Effector memory CD8-positive, alpha-beta T cell (primary cell): ENCODE data around the gene JAKMIP2.
"Not testable (repeated sequence)": the region's sequence is repeated elsewhere in the genome, so short reads cannot be mapped to it uniquely, and the experiment has no call there.

ENCODE experiments used
- ATAC-seq: fragments of 150-1000 bp; cut with Tn5 transposase; replicated peaks from 2 replicates; pipeline ENCODE4 v1.10.0; 2021; ENCODE audit warnings: mild to moderate bottlenecking, moderate library complexity
- DNase-seq, 3 experiments: peaks; one replicate each; pipeline ENCODE4 v3.0.0; 2021
- H3K27ac Mint-ChIP-seq, 2 donors: one replicate each; pipeline ENCODE4 v1.8.0; 2022; ENCODE audit warnings: mild to moderate bottlenecking in 2 of 2, mixed read lengths in 2 of 2, moderate library complexity in 2 of 2
- H3K27me3 Mint-ChIP-seq, 2 donors: one replicate each; pipeline ENCODE4 v1.8.0; 2022; ENCODE audit warnings: mixed read lengths in 2 of 2
- H3K36me3 Mint-ChIP-seq: one replicate; pipeline ENCODE4 v1.8.0; 2022; ENCODE audit warnings: mild to moderate bottlenecking, moderate library complexity, mixed read lengths; ENCODE audit not compliant: insufficient read depth
- H3K4me1 Mint-ChIP-seq, 2 donors: one replicate each; pipeline ENCODE4 v1.8.0; 2022; ENCODE audit warnings: low read depth in 2 of 2, mixed read lengths in 2 of 2
- H3K4me3 Mint-ChIP-seq, 2 donors: one replicate each; pipeline ENCODE4 v1.8.0; 2022; ENCODE audit warnings: mild to moderate bottlenecking in 2 of 2, mixed read lengths in 2 of 2, moderate library complexity in 2 of 2
- H3K9me3 Mint-ChIP-seq, 2 donors: one replicate each; pipeline ENCODE4 v1.8.0; 2022; ENCODE audit warnings: mixed read lengths in 2 of 2

The JAKMIP2 gene

DNA sequence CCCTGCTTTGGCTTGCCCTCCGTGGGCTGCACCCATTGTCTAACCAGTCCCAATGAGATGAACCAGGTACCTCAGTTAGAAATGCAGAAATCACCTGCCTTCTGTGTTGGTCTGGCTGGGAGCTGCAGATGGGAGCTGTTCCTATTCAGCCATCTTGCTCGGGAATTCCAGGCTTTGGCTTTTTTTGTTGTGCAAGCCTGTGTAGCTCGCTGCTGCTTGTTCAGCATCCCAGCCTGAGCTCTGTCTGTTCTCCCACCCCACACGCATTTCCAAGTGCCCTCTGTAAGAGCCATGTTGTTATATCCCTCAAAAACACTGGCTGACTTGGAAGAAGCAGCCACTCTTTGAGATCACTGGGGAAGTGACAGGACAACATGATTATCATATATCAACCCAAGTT is 171.0 kb downstream of the JAKMIP2 start:
- ATAC-seq: no peak
- Mint-ChIP-seq H3K27me3 (no peaks in the 10 kb centered on the region), H3K4me3 (no peak overlapping the region), H3K9me3 (peaks cover 0 to 2% of the 10 kb centered on the region in 2 donors), H3K36me3 (peaks cover 12% of the 10 kb centered on the region), H3K4me1 (no peaks in the 10 kb centered on the region), H3K27ac (peak overlapping the region in 1 of 2 donors; percentile 29)
- no peak for DNase-seq

DNA sequence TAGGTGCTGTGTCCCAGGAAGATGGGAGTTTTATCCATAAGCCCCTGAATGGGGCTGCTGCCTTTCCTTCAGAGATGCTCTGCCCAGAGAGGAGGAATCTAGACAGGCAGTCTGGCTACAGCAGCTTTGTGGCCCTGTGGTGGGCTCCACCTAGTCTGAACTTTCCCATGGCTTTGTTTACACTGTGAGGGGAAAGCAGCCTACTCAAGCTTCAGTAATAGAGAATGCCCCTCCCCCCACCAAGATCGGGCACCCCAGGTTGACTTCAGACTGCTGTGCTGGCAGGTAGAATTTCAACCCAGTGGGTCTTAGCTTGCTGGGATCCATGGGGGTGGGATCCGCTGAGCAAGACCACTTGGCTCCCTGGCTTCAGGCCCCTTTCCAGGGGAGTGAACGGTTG is 171.7 kb downstream of the JAKMIP2 start:
- Mint-ChIP-seq H3K27ac (no peak overlapping the region), H3K4me1 (no peaks in the 10 kb centered on the region), H3K4me3 (no peak overlapping the region), H3K27me3 (no peaks in the 10 kb centered on the region), H3K36me3 (peaks cover 12% of the 10 kb centered on the region), H3K9me3 (peaks cover 0 to 2% of the 10 kb centered on the region in 2 donors)
- no peak for ATAC-seq
- DNase-seq: no peak

DNA sequence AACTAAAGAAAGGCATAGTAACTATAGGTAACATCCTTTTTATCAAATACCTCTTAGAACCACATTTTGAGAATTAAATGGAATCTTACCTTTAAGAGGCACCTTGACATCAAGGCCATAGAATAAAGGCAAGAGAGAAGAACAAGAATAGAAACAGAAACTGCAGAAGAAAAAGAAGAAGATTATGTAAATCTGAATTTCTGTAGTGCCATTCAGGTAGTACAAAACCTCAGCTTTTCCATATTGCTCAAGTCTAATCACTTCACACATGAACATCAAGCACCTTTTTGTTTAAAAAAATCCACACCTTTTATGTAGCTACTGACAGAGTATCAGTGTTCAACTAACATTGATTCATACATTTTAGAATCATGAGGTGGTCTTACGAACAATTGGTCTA is 180.9 kb downstream of the JAKMIP2 start:
- H3K9me3 Mint-ChIP-seq: no peaks in the 10 kb centered on the region
- no peak overlapping the region for H3K27ac Mint-ChIP-seq
- no peaks in the 10 kb centered on the region for H3K27me3 Mint-ChIP-seq
- no peaks in the 10 kb centered on the region for H3K4me1 Mint-ChIP-seq
- no peak for DNase-seq
- no peak for ATAC-seq
- no peak overlapping the region for H3K4me3 Mint-ChIP-seq
- H3K36me3 Mint-ChIP-seq: no peaks in the 10 kb centered on the region

DNA sequence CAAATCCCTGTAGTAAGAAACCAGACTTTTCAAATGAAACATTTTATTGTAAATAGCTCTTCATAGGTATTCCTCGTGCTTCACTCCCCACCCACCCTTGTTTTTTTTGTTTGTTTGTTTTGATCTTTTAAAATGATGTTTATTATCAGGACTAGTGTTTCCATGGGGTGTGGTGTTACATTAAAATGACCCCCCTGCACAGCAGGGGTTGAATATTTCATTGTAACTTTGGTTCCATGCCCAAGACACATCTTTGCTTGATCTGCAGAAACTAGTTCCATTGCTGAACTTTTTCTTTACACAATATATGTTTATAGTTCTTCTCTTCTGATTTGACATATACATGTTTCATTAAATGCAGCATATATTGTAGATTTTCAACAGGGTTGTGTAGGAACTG is 191.4 kb downstream of the JAKMIP2 start:
- no peaks in the 10 kb centered on the region for H3K27me3 Mint-ChIP-seq
- peaks cover 17% of the 10 kb centered on the region for H3K36me3 Mint-ChIP-seq
- peak overlapping the region in 1 of 2 donors; percentile 70 for H3K27ac Mint-ChIP-seq
- peaks cover 0 to 2% of the 10 kb centered on the region in 2 donors for H3K9me3 Mint-ChIP-seq
- DNase-seq: no peak
- no peak overlapping the region for H3K4me3 Mint-ChIP-seq
- H3K4me1 Mint-ChIP-seq: no peaks in the 10 kb centered on the region
- ATAC-seq: no peak

DNA sequence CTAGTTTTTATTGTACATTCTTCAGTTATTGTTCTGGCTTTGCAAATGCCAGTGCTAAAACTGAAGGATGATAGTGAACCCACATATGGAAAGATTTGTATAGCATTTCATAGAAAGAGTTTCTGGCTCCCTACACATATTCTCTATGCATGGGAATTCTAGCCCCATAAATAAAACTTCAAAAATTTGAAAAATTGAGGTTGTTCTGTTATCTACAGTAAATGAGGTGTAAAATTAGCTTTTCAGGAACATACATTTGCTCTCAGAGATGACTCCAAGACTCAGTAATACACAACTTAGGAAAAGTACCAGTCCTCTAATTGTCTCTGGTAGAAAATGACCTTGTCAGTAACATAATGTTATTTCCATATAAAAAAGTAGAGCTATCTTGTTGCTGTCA is 192.4 kb downstream of the JAKMIP2 start:
- H3K27me3 Mint-ChIP-seq: no peaks in the 10 kb centered on the region
- DNase-seq (no peak), ATAC-seq (no peak)
- H3K4me1 Mint-ChIP-seq: no peaks in the 10 kb centered on the region
- H3K9me3 Mint-ChIP-seq: no peaks in the 10 kb centered on the region
- no peak overlapping the region for H3K27ac Mint-ChIP-seq
- H3K4me3 Mint-ChIP-seq: no peak overlapping the region
- peaks cover 17% of the 10 kb centered on the region for H3K36me3 Mint-ChIP-seq

DNA sequence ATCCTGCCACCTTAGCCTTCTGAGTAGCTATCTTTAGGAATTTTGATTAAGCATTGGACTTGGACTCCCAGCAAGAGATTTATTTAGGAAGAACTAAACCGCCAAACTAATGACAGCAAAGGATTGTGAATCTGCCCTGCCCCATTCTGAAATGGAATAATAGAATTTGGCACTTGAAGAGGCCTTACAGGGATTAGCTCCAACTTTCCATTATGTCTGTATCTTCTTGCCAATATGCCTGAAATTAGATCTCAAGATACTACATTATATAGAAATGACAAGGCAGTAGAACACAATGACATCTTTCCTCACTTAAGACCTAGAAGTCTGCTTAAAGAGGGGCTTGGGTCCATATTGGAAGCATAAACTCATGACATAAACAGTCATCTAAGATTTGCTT is 195.7 kb downstream of the JAKMIP2 start:
- no peak overlapping the region for H3K4me3 Mint-ChIP-seq
- peaks cover 9% of the 10 kb centered on the region for H3K36me3 Mint-ChIP-seq
- no peaks in the 10 kb centered on the region for H3K9me3 Mint-ChIP-seq
- H3K4me1 Mint-ChIP-seq: no peaks in the 10 kb centered on the region
- ATAC-seq (no peak), DNase-seq (no peak)
- no peak overlapping the region for H3K27ac Mint-ChIP-seq
- H3K27me3 Mint-ChIP-seq: no peaks in the 10 kb centered on the region

DNA sequence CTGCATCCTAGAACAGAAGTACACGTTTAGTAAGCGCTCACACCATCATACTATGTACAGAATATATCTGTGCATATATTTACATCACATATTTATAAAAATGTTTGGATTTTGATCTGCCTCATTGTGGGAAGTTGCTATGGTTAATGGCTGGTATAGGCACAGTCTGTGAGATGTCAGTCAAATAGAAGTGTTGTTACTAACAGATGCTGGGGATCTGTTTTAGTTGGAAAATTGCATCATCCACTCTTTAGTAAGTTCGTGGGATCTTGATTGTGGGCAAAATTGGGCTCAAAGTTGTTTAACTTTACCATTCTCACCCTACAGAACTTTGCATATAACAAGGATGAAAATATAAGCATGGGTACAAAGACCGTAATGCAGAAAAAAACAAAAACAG is 196.3 kb downstream of the JAKMIP2 start:
- Mint-ChIP-seq H3K27me3 (peaks cover 2 to 4% of the 10 kb centered on the region in 2 donors), H3K36me3 (peaks cover 3% of the 10 kb centered on the region)
- no peak for ATAC-seq

DNA sequence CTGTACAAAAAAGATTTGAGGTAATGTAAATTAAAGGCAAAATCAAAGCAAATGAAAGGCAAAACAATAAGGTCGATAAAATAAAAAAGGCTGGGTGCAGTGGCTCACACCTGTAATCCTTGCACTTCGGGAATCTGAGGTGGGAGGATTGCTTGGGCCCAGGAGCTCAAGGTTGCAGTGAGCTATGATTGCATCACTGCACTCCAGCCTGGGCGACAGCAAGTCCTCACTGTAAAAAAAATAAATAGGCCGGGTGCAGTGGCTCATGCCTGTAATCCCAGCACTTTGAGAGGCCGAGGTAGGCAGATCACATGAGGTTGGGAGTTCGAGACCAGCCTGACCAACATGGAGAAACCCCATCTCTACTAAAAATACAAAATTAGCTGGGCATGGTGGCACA is 200.3 kb downstream of the JAKMIP2 start:
- not testable (repeated sequence) for H3K4me3 Mint-ChIP-seq, H3K9me3 Mint-ChIP-seq, DNase-seq, H3K4me1 Mint-ChIP-seq, H3K27ac Mint-ChIP-seq, ATAC-seq, H3K36me3 Mint-ChIP-seq
- H3K27me3 Mint-ChIP-seq: peaks cover 15 to 22% of the 10 kb centered on the region in 2 donors

More for the DNA sequence above, 196.3 kb downstream of the JAKMIP2 start:
- Mint-ChIP-seq H3K4me3 (no peak overlapping the region), H3K4me1 (no peaks in the 10 kb centered on the region), H3K9me3 (no peaks in the 10 kb centered on the region), H3K27ac (peak overlapping the region in 1 of 2 donors; percentile 41)
- DNase-seq: no peak

DNA sequence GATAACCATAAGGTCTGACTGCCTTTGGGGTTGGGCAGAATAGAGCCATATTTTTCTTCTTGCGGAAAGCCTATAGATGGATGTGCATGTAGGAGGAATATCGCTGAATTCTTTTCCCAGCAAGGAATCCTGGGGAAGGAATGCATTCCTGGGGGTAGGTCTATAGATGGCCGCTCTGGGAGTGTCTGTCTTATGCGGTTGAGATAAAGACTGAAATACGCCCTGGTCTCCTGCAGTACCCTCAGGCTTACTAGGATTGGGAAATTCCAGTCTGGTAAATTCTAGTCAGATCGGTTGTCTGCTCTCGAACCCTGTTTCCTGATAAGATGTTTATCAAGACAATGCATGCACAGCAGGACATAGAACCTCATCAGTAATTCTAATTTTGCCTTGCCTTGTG is 202.1 kb downstream of the JAKMIP2 start:
- peaks cover 15 to 22% of the 10 kb centered on the region in 2 donors for H3K27me3 Mint-ChIP-seq
- not testable (repeated sequence) for H3K27ac Mint-ChIP-seq, H3K4me3 Mint-ChIP-seq, H3K36me3 Mint-ChIP-seq, ATAC-seq, H3K9me3 Mint-ChIP-seq, DNase-seq, H3K4me1 Mint-ChIP-seq

DNA sequence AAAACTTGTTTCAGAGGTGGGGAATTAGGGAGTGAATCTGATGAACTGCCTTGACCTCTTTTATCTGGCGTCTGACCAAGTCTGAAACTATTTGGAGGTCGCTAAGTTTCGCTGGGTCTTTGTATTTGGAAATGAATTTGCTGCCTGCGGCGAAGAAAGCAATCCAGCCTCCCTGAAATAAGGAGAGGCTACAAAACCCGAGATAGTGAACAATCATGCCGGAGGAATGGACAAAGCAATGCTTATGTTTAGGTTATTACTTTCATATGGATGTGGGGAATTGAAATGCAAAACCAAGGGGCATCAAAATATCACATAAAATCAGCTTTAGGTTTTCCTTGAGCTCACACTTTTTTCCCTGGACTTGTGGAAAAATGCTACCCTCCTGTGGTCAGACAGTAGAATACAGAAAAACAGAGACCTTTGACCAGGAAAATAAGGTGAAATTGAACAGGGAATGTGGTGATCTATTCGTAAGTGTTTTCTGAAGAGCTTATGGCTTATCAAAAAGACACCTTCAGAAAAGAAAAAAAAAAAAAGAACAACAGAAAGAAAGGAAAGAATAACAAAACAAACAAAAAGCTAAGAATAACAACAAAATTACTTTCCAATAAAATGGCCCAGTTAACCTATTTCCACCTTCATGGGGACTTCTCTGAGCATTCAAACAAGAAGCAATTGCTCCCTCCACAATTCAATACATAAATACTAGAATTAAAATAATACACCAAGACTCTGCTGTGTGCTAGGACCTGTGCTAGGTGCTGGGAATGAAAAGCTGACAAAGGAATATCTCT is 204.1 kb downstream of the JAKMIP2 start:
- no peak overlapping the region for H3K27ac Mint-ChIP-seq
- no peak for ATAC-seq
- no peak overlapping the region for H3K4me3 Mint-ChIP-seq
- peaks cover 0 to 4% of the 10 kb centered on the region in 2 donors for H3K9me3 Mint-ChIP-seq
- DNase-seq: no peak
- peaks cover 24 to 28% of the 10 kb centered on the region in 2 donors for H3K27me3 Mint-ChIP-seq
- no peaks in the 10 kb centered on the region for H3K4me1 Mint-ChIP-seq
- H3K36me3 Mint-ChIP-seq: no peaks in the 10 kb centered on the region

DNA sequence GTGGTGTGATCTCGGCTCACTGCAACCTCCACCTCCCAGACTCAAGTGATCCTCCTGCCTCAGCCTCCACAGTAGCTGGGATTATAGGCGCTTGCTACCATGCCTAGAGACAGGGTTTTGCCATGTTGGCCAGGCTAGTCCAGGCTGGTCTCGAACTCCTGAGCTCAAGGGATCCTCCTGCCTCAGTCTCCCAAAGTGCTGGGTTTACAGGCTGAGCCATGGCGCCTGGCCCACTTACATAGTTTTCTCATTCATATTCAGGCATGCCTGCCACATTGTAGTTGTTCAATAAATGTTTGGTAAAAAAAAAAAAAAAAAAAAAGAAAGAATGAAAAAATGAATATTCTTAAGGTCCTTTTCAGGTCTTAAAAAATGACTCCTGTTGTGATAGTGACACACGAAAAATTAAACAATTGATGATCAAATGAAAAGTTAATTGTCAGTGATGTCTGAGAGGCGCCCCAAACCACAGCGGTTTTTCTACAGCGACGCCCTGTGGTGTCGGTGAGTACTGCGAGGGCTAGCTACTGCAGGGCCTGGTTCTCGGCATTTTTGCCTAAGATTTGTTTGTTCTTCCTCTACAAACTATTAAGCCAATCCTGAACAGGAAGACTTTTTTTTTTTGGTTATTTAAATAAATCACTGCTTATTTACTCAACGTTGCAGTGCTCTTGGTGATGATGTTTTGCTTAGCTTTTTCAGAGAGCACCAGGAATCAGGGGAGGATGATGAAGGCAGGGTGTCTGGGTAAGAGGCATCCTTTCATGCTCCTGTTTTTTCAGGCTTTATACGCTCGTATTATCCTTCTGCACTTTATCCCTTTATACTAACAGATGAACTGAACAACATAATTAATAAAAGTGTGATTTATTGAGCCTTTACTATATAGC is 205.6 kb downstream of the JAKMIP2 start:
- peaks cover 0 to 4% of the 10 kb centered on the region in 2 donors for H3K9me3 Mint-ChIP-seq
- H3K36me3 Mint-ChIP-seq: no peaks in the 10 kb centered on the region
- no peaks in the 10 kb centered on the region for H3K4me1 Mint-ChIP-seq
- peaks cover 24 to 32% of the 10 kb centered on the region in 2 donors for H3K27me3 Mint-ChIP-seq
- H3K4me3 Mint-ChIP-seq: no peak overlapping the region
- no peak overlapping the region for H3K27ac Mint-ChIP-seq
- ATAC-seq: peak; percentile 39
- peak; percentile 4 to 25 (median 5) for DNase-seq

DNA sequence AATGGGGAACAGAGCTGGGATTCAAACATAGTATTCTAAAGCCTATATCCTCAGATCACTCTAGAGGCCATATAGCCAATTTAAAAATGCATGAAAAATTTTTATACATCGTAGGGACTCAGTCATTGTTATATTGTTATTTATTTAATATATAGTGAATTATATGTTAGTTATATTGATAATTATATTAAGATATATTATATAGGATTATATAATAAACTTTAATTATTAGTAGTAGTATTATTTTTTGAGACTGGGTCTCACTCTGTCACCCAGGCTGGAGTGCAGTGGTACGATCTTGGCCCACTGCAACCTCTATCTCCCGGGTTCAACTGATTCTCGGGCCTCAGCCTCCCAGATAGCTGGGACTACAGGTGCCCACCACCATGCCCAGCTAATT is 206.9 kb downstream of the JAKMIP2 start:
- ATAC-seq (no peak), DNase-seq (no peak)
- H3K4me1 Mint-ChIP-seq: no peaks in the 10 kb centered on the region
- H3K27me3 Mint-ChIP-seq: peaks cover 14 to 27% of the 10 kb centered on the region in 2 donors
- H3K4me3 Mint-ChIP-seq: no peak overlapping the region
- H3K36me3 Mint-ChIP-seq: no peaks in the 10 kb centered on the region
- peaks cover 0 to 4% of the 10 kb centered on the region in 2 donors for H3K9me3 Mint-ChIP-seq
- no peak overlapping the region for H3K27ac Mint-ChIP-seq

DNA sequence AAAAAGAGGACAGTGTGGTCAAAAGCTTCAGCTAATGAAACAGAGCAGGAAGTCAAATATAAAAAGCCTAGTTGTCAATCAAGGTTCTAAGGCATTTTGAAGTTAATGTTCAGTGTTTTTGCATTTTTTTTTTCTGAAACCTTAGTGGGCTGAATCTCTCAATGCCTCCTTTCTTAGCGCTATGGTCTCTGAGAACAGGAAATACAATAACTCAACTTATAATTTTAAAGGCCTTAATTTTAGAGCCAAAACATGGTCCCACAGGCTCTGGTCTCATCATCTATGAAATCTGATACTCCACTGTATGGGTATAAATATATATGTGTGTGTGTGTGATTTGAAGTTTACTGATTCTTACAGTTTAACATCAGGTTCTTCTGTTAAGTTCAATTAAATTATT is 209.3 kb downstream of the JAKMIP2 start:
- H3K27me3 Mint-ChIP-seq: peaks cover 23 to 28% of the 10 kb centered on the region in 2 donors
- ATAC-seq (no peak), DNase-seq (no peak)
- H3K4me1 Mint-ChIP-seq: no peaks in the 10 kb centered on the region
- H3K9me3 Mint-ChIP-seq: no peaks in the 10 kb centered on the region
- H3K27ac Mint-ChIP-seq: no peak overlapping the region
- H3K4me3 Mint-ChIP-seq: no peak overlapping the region
- no peaks in the 10 kb centered on the region for H3K36me3 Mint-ChIP-seq
